Hepatocyte (in vitro differentiated cells): ENCODE measurements around the gene CBFA2T3. TPM values are rescaled to one million over a fixed set of nuclear protein-coding genes. Genes with fewer than 3 reads are reported as not detected.

ENCODE experiments used
- DNase-seq: peaks from one replicate; pipeline ENCODE4 v3.0.0-alpha.2; 2016; ENCODE audit warnings: low spot score
- H2AFZ ChIP-seq: fragments of 200-600 bp; sonication (generic); 2 replicates; pipeline ENCODE4 v1.6.0; 2016; ENCODE audit warnings: antibody characterized with exemption, mild to moderate bottlenecking
- H3K27ac ChIP-seq: fragments of 200-600 bp; sonication (generic); 2 replicates; pipeline ENCODE4 v1.5.1; 2016; ENCODE audit warnings: mild to moderate bottlenecking
- H3K27me3 ChIP-seq: fragments of 200-600 bp; sonication (generic); 2 replicates; pipeline ENCODE4 v1.6.1; 2016
- H3K36me3 ChIP-seq: fragments of 200-600 bp; sonication (generic); replicated peaks from 2 replicates; pipeline ENCODE4 v1.5.1; 2016; ENCODE audit warnings: low read depth; ENCODE audit not compliant: insufficient read depth
- H3K4me1 ChIP-seq: fragments of 200-600 bp; sonication (generic); 2 replicates; pipeline ENCODE4 v1.5.1; 2016; ENCODE audit warnings: mild to moderate bottlenecking, moderate library complexity; ENCODE audit not compliant: insufficient read depth
- H3K4me2 ChIP-seq: fragments of 200-600 bp; sonication (generic); 2 replicates; pipeline ENCODE4 v1.6.0; 2016
- H3K4me3 ChIP-seq: fragments of 200-600 bp; sonication (generic); 2 replicates; pipeline ENCODE4 v1.5.1; 2016; ENCODE audit warnings: mild to moderate bottlenecking
- H3K79me2 ChIP-seq: fragments of 200-600 bp; sonication (generic); 2 replicates; pipeline ENCODE4 v1.6.0; 2017; ENCODE audit warnings: mild to moderate bottlenecking
- H3K9me2 ChIP-seq: fragments of 200-600 bp; sonication (generic); replicated peaks from 2 replicates; pipeline ENCODE4 v1.6.0; 2017; ENCODE audit warnings: mild to moderate bottlenecking; ENCODE audit not compliant: insufficient read depth
- H3K9me3 ChIP-seq: fragments of 200-600 bp; sonication (generic); 2 replicates; pipeline ENCODE4 v1.5.1; 2016; ENCODE audit warnings: low read depth, mild to moderate bottlenecking
- H4K20me1 ChIP-seq: fragments of 200-600 bp; sonication (generic); 2 replicates; pipeline ENCODE4 v1.6.0; 2016; ENCODE audit warnings: mild to moderate bottlenecking; ENCODE audit not compliant: insufficient read depth, poor library complexity, severe bottlenecking
- CTCF ChIP-seq: fragments of 200-600 bp; sonication (generic); IDR thresholded peaks from 2 replicates; pipeline ENCODE4 v1.5.1; 2016; ENCODE audit warnings: antibody characterized with exemption, mild to moderate bottlenecking; ENCODE audit not compliant: poor library complexity
- EZH2 ChIP-seq: fragments of 200-600 bp; sonication (generic); IDR thresholded peaks from 2 replicates; pipeline ENCODE4 v1.6.1; 2016; ENCODE audit warnings: antibody characterized with exemption, mild to moderate bottlenecking, borderline replicate concordance
- EZH2phosphoT487 ChIP-seq: fragments of 200-600 bp; sonication (generic); IDR thresholded peaks from one replicate; pipeline ENCODE4 v1.6.1; 2018; ENCODE audit warnings: antibody characterized with exemption, mild to moderate bottlenecking, low read depth, moderate library complexity; ENCODE audit not compliant: unreplicated experiment, severe bottlenecking
- WGBS: methylation state at CpG from one replicate; pipeline ENCODE4 v1.1.6; 2016; ENCODE audit warnings: low lambda C conversion rate; ENCODE audit errors: missing lambda C conversion rate; 5-methylcytosine and 5-hydroxymethylcytosine counted together
- polyA plus RNA-seq: library from polyadenylated mRNA; unstranded; fragments of >200 nt; fragmentation: Nextera tagmentation; extraction: Ambion mirVana; gene quantifications from 2 replicates; pipeline ENCODE4 v1.2.1, GENCODE V29; 2016
- total RNA-seq: library from RNA; depleted of rRNA; stranded (reverse); fragments of >200 nt; gene quantifications from 2 replicates; pipeline ENCODE4 v1.2.3, GENCODE V29; 2014

The CBFA2T3 gene
- total and polyA plus RNA-seq, 2 experiments from 2014 or later, result 0.07 to 1.5 TPM

- WGBS, result 84% methylated on average over 18 of the region's 20 CpGs
- H4K20me1 ChIP-seq, result no peaks in the 10 kb centered on the region
These were observed 7.0 kb downstream of the CBFA2T3 start for GRCh38 chr16:88970050-88970449.

GRCh38 chr16:88969361-88969831 lies 7.6 kb downstream of the CBFA2T3 start:
- H2AFZ ChIP-seq, result no peak overlapping the region
- no peak for DNase-seq
- H3K79me2 ChIP-seq, result no peaks in the 10 kb centered on the region
- 75% methylated on average over 22 of the region's 22 CpGs for WGBS
- H3K4me3 ChIP-seq, result no peak overlapping the region
- TF ChIP-seq EZH2, result no peak
- TF ChIP-seq EZH2phosphoT487, result no peak
- TF ChIP-seq CTCF, result no peak
- H3K27me3 ChIP-seq, result no peaks in the 10 kb centered on the region
- no peaks in the 10 kb centered on the region for H3K4me1 ChIP-seq
- H3K27ac ChIP-seq, result no peak overlapping the region
- no peaks in the 10 kb centered on the region for H3K36me3 ChIP-seq
- no peaks in the 10 kb centered on the region for H4K20me1 ChIP-seq
- H3K4me2 ChIP-seq, result no peak overlapping the region
- no peaks in the 10 kb centered on the region for H3K9me2 ChIP-seq
- H3K9me3 ChIP-seq, result no peaks in the 10 kb centered on the region

More at GRCh38 chr16:88970050-88970449, 7.0 kb downstream of the CBFA2T3 start:
- no peak for TF ChIP-seq EZH2phosphoT487
- TF ChIP-seq CTCF, result no peak
- no peak for TF ChIP-seq EZH2
- H3K4me2 ChIP-seq, result no peak overlapping the region
- no peaks in the 10 kb centered on the region for H3K79me2 ChIP-seq
- DNase-seq, result no peak
- no peaks in the 10 kb centered on the region for H3K4me1 ChIP-seq
- H2AFZ ChIP-seq, result no peak overlapping the region
- no peaks in the 10 kb centered on the region for H3K9me3 ChIP-seq
- no peaks in the 10 kb centered on the region for H3K9me2 ChIP-seq
- no peaks in the 10 kb centered on the region for H3K27me3 ChIP-seq
- H3K36me3 ChIP-seq, result no peaks in the 10 kb centered on the region
- no peak overlapping the region for H3K27ac ChIP-seq
- no peak overlapping the region for H3K4me3 ChIP-seq

- Histone ChIP-seq H3K27ac (no peak overlapping the region), H3K79me2 (no peaks in the 10 kb centered on the region), H3K27me3 (no peaks in the 10 kb centered on the region), H3K4me1 (no peaks in the 10 kb centered on the region), H3K36me3 (no peaks in the 10 kb centered on the region), H3K4me3 (no peak overlapping the region), H3K9me3 (no peaks in the 10 kb centered on the region), H3K4me2 (no peak overlapping the region), H3K9me2 (no peaks in the 10 kb centered on the region), H4K20me1 (no peaks in the 10 kb centered on the region), H2AFZ (no peak overlapping the region)
- 94% methylated on average over 30 of the region's 31 CpGs for WGBS
- TF ChIP-seq CTCF, result no peak
- no peak for TF ChIP-seq EZH2
- no peak for TF ChIP-seq EZH2phosphoT487
- no peak for DNase-seq
These were observed 8.3 kb downstream of the CBFA2T3 start for GRCh38 chr16:88968589-88969280.
